ENCODE data around the gene C12orf57.

GRCh38 chr12:6987956-6988553 is 44.2 kb downstream of the C12orf57 start:
- TF ChIP-seq, protein P1, sequence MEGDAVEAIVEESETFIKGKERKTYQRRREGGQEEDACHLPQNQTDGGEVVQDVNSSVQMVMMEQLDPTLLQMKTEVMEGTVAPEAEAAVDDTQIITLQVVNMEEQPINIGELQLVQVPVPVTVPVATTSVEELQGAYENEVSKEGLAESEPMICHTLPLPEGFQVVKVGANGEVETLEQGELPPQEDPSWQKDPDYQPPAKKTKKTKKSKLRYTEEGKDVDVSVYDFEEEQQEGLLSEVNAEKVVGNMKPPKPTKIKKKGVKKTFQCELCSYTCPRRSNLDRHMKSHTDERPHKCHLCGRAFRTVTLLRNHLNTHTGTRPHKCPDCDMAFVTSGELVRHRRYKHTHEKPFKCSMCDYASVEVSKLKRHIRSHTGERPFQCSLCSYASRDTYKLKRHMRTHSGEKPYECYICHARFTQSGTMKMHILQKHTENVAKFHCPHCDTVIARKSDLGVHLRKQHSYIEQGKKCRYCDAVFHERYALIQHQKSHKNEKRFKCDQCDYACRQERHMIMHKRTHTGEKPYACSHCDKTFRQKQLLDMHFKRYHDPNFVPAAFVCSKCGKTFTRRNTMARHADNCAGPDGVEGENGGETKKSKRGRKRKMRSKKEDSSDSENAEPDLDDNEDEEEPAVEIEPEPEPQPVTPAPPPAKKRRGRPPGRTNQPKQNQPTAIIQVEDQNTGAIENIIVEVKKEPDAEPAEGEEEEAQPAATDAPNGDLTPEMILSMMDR (IDR thresholded peaks at IDR 0.05), result no peak
- TF ChIP-seq EP300 (IDR thresholded peaks at IDR 0.05; ENCODE audit: low read depth) (no peak), POLR2AphosphoS5 (IDR thresholded peaks at IDR 0.05) (no peak), POLR2A (IDR thresholded peaks at IDR 0.05) (no peak)

Data from transverse colon (tissue), 4 donors.